ENCODE measurements around the gene CLEC4E.
A peak's percentile ranks its signal among the peaks of the same experiment; 100 is the strongest.
"Not testable (repeated sequence)": the region's sequence is repeated elsewhere in the genome, so short reads cannot be mapped to it uniquely, and the experiment has no call there.

Gene CLEC4E

GRCh38 chr12:8540831-8541230 is at the start of gene CLEC4E:
Gene CLEC4E, minus strand, starts transcription at chr12:8540905. Its CDS starts 108 bp downstream, at chr12:8540797.
- not testable (repeated sequence) for DNase-seq

- DNase-seq = no peak
These were observed 49.0 kb upstream of the CLEC4E start for GRCh38 chr12:8589679-8590078.

GRCh38 chr12:8584478-8584877 is 43.8 kb upstream of the CLEC4E start:
- DNase-seq = not testable (repeated sequence)

- DNase-seq = no peak
These were observed 43.3 kb upstream of the CLEC4E start for GRCh38 chr12:8584004-8584403.

GRCh38 chr12:8581098-8581784 is 40.5 kb upstream of the CLEC4E start:
- DNase-seq = no peak

- DNase-seq = no peak
These were observed 37.2 kb upstream of the CLEC4E start for GRCh38 chr12:8577879-8578278.

- DNase-seq = no peak
These were observed 31.8 kb upstream of the CLEC4E start for GRCh38 chr12:8572507-8572906.

GRCh38 chr12:8566525-8566924 is 25.8 kb upstream of the CLEC4E start:
- no peak for DNase-seq

GRCh38 chr12:8566052-8566451 is 25.3 kb upstream of the CLEC4E start:
- not testable (repeated sequence) for DNase-seq

GRCh38 chr12:8564656-8565055 is 24.0 kb upstream of the CLEC4E start:
- DNase-seq = no peak

- DNase-seq = no peak
These were observed 22.7 kb upstream of the CLEC4E start for GRCh38 chr12:8563356-8563755.

GRCh38 chr12:8562310-8562709 is 21.6 kb upstream of the CLEC4E start:
- DNase-seq = no peak

GRCh38 chr12:8561011-8561410 is 20.3 kb upstream of the CLEC4E start:
- no peak for DNase-seq

- DNase-seq = no peak
These were observed 19.0 kb upstream of the CLEC4E start for GRCh38 chr12:8559676-8560075.

- DNase-seq = no peak
These were observed 15.9 kb upstream of the CLEC4E start for GRCh38 chr12:8556531-8557097.

GRCh38 chr12:8554451-8555195 is 13.9 kb upstream of the CLEC4E start:
- no peak for DNase-seq

- DNase-seq = peak; percentile 89
These were observed 12.5 kb upstream of the CLEC4E start for GRCh38 chr12:8553088-8553627.

- DNase-seq = no peak
These were observed 8.7 kb upstream of the CLEC4E start for GRCh38 chr12:8549381-8549780.

GRCh38 chr12:8548192-8548591 is 7.5 kb upstream of the CLEC4E start:
- DNase-seq = no peak

GRCh38 chr12:8547645-8548044 is 6.9 kb upstream of the CLEC4E start:
- DNase-seq = no peak

- no peak for DNase-seq
These were observed 5.9 kb upstream of the CLEC4E start for GRCh38 chr12:8546591-8546990.

GRCh38 chr12:8544295-8544694 is 3.6 kb upstream of the CLEC4E start:
- peak; percentile 25 for DNase-seq

- no peak for DNase-seq
These were observed 857 bp upstream of the CLEC4E start for GRCh38 chr12:8541562-8541961.

GRCh38 chr12:8537820-8538219 is 2.9 kb downstream of the CLEC4E start:
- not testable (repeated sequence) for DNase-seq
